ENCODE measurements around the gene GOSR2. TPM values are rescaled to one million over a fixed set of nuclear protein-coding genes. Genes with fewer than 3 reads are reported as not detected.

GOSR2 gene
- total and polyA plus RNA-seq, 7 donors = 21.6 to 47.0 (median 35.0) TPM

GRCh38 chr17:46943218-46943500 lies 20.2 kb downstream of the GOSR2 start:
- Histone ChIP-seq H3K9me3 (no peaks in the 10 kb centered on the region), H3K27me3 (no peaks in the 10 kb centered on the region), H3K27ac (no peak overlapping the region), H3K4me3 (no peak overlapping the region), H3K36me3 (peaks cover 8 to 25% (median 21%) of the 10 kb centered on the region in 4 donors), H3K4me1 (peaks cover 0 to 24% (median 18%) of the 10 kb centered on the region in 4 donors)
- no peak for DNase-seq
- TF ChIP-seq, protein P1, sequence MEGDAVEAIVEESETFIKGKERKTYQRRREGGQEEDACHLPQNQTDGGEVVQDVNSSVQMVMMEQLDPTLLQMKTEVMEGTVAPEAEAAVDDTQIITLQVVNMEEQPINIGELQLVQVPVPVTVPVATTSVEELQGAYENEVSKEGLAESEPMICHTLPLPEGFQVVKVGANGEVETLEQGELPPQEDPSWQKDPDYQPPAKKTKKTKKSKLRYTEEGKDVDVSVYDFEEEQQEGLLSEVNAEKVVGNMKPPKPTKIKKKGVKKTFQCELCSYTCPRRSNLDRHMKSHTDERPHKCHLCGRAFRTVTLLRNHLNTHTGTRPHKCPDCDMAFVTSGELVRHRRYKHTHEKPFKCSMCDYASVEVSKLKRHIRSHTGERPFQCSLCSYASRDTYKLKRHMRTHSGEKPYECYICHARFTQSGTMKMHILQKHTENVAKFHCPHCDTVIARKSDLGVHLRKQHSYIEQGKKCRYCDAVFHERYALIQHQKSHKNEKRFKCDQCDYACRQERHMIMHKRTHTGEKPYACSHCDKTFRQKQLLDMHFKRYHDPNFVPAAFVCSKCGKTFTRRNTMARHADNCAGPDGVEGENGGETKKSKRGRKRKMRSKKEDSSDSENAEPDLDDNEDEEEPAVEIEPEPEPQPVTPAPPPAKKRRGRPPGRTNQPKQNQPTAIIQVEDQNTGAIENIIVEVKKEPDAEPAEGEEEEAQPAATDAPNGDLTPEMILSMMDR (IDR thresholded peaks at IDR 0.05) = no peak
- TF ChIP-seq POLR2AphosphoS5 (IDR thresholded peaks at IDR 0.05) = no peak
- no peak for TF ChIP-seq EP300 (IDR thresholded peaks at IDR 0.05)
- TF ChIP-seq POLR2A (IDR thresholded peaks at IDR 0.05) = no peak
- intact Hi-C loops (cut with DNase I) = no loop called here
- 44 to 85% methylated on average over 2 of the region's 2 CpGs for WGBS, 2 donors

- Histone ChIP-seq H3K27ac (no peak overlapping the region), H3K4me3 (no peak overlapping the region), H3K9me3 (no peaks in the 10 kb centered on the region), H3K36me3 (peaks cover 8 to 19% (median 15%) of the 10 kb centered on the region in 4 donors), H3K4me1 (peaks cover 0 to 24% (median 18%) of the 10 kb centered on the region in 4 donors), H3K27me3 (no peaks in the 10 kb centered on the region)
- intact Hi-C loops (cut with DNase I) = no loop called here
- DNase-seq = peak; percentile 77
- TF ChIP-seq EP300 (IDR thresholded peaks at IDR 0.05) = no peak
- no peak for TF ChIP-seq POLR2A (IDR thresholded peaks at IDR 0.05)
- TF ChIP-seq POLR2AphosphoS5 (IDR thresholded peaks at IDR 0.05) = peak in 2 of 4 donors; percentile 24 to 30
- WGBS, 2 donors = 22% methylated on average over 21 of the region's 21 CpGs
Observed at GRCh38 chr17:46943501-46944393, 20.8 kb downstream of the GOSR2 start.

GRCh38 chr17:46944931-46945330 lies 22.0 kb downstream of the GOSR2 start:
- H3K27ac ChIP-seq = no peak overlapping the region
- H3K4me1 ChIP-seq = peaks cover 0 to 24% (median 18%) of the 10 kb centered on the region in 4 donors
- intact Hi-C loops (cut with DNase I) = no loop called here
- no peak overlapping the region for H3K4me3 ChIP-seq
- no peaks in the 10 kb centered on the region for H3K27me3 ChIP-seq
- H3K36me3 ChIP-seq = peaks cover 4 to 7% (median 6%) of the 10 kb centered on the region in 4 donors
- 26 to 64% methylated on average over 10 of the region's 10 CpGs for WGBS, 2 donors
- no peak for DNase-seq
- no peaks in the 10 kb centered on the region for H3K9me3 ChIP-seq
- TF ChIP-seq, protein P1 (IDR thresholded peaks at IDR 0.05) = no peak
- TF ChIP-seq POLR2AphosphoS5 (IDR thresholded peaks at IDR 0.05) (no peak), POLR2A (IDR thresholded peaks at IDR 0.05) (no peak), EP300 (IDR thresholded peaks at IDR 0.05) (no peak)

GRCh38 chr17:46947216-46947615 lies 24.3 kb downstream of the GOSR2 start:
- TF ChIP-seq POLR2A (IDR thresholded peaks at IDR 0.05) (no peak), EP300 (IDR thresholded peaks at IDR 0.05) (no peak), POLR2AphosphoS5 (IDR thresholded peaks at IDR 0.05) (no peak)
- TF ChIP-seq, protein P1 (IDR thresholded peaks at IDR 0.05) = no peak
- Histone ChIP-seq H3K27ac (no peak overlapping the region), H3K4me3 (no peak overlapping the region), H3K4me1 (peaks cover 0 to 26% (median 20%) of the 10 kb centered on the region in 4 donors), H3K36me3 (no peaks in the 10 kb centered on the region), H3K27me3 (no peaks in the 10 kb centered on the region), H3K9me3 (no peaks in the 10 kb centered on the region)
- DNase-seq = no peak
- intact Hi-C loops (cut with DNase I) = no loop called here
- WGBS, 2 donors = 44 to 55% methylated on average over 3 of the region's 3 CpGs

- Histone ChIP-seq H3K9me3 (no peaks in the 10 kb centered on the region), H3K4me3 (no peak overlapping the region), H3K4me1 (peaks cover 0 to 17% (median 12%) of the 10 kb centered on the region in 4 donors), H3K27me3 (peaks cover 0 to 3% (median 0%) of the 10 kb centered on the region in 3 donors), H3K36me3 (no peaks in the 10 kb centered on the region), H3K27ac (no peak overlapping the region)
- TF ChIP-seq POLR2AphosphoS5 (IDR thresholded peaks at IDR 0.05) = no peak
- TF ChIP-seq, protein P1 (IDR thresholded peaks at IDR 0.05) = no peak
- no peak for TF ChIP-seq POLR2A (IDR thresholded peaks at IDR 0.05)
- no peak for TF ChIP-seq EP300 (IDR thresholded peaks at IDR 0.05)
- no peak for DNase-seq
- WGBS, 2 donors = 92 to 93% methylated on average over 5 of the region's 5 CpGs
- intact Hi-C loops (cut with DNase I) = no loop called here
Observed at GRCh38 chr17:46948544-46948943, 25.6 kb downstream of the GOSR2 start.

Measured in sigmoid colon (tissue), 7 donors.